Adrenal gland (tissue), 5 donors: ENCODE data around the gene PARP11.

Experiments
- CTCF ChIP-seq, 6 experiments: fragments of 450-650 bp in 4 of 6; fragments of 200-600 bp in 2 of 6; sonication (generic) in 1 of 6; IDR thresholded peaks; 1 replicate in 5 of 6; 2 replicates in 1 of 6; pipeline versions ENCODE4 v1.5.1 to v1.8.0; 2016 to 2021; ENCODE audit warnings: antibody characterized with exemption in 6 of 6, mild to moderate bottlenecking in 2 of 6, moderate library complexity in 1 of 6
- POLR2A ChIP-seq, 2 donors: fragments of 450-650 bp; IDR thresholded peaks; one replicate each; pipeline ENCODE4 v1.6.1; 2017; ENCODE audit warnings: antibody characterized with exemption in 2 of 2, mild to moderate bottlenecking in 2 of 2, moderate library complexity in 1 of 2
- donor health status: DM: no; HTN: no; CAD: no.

GRCh38 chr12:3770891-3771290, 102.3 kb downstream of the PARP11 start:
- no peak for TF ChIP-seq CTCF (IDR thresholded peaks at IDR 0.05)
- TF ChIP-seq POLR2A (IDR thresholded peaks at IDR 0.05), result no peak
